Thymus (tissue), 11 donors: ENCODE results near the gene ECHDC3. TPM values are rescaled to one million over a fixed set of nuclear protein-coding genes. Genes with fewer than 3 reads are reported as not detected.

Source experiments
- DNase-seq, 9 donors: peaks; one replicate each; pipeline ENCODE4 v3.0.0-alpha.2; 2013; ENCODE audit warnings: low spot score in 9 of 9, low read depth in 6 of 9, missing footprints in 1 of 9
- H3K27ac ChIP-seq, 2 donors: one replicate each; pipeline ENCODE4 v1.5.1; 2013; ENCODE audit warnings: control low read depth in 1 of 2, low read depth in 1 of 2, low read length in 1 of 2, mild to moderate bottlenecking in 1 of 2, moderate library complexity in 1 of 2
- H3K27me3 ChIP-seq, 2 donors: one replicate each; pipeline ENCODE4 v1.5.1; 2013; ENCODE audit warnings: low read length in 1 of 2; ENCODE audit not compliant: control insufficient read depth in 2 of 2, insufficient read depth in 1 of 2
- H3K36me3 ChIP-seq, 2 donors: one replicate each; pipeline ENCODE4 v1.5.1; 2013; ENCODE audit warnings: low read length in 1 of 2, mild to moderate bottlenecking in 1 of 2, moderate library complexity in 1 of 2; ENCODE audit not compliant: control insufficient read depth in 2 of 2, insufficient read depth in 2 of 2
- H3K4me1 ChIP-seq, 2 donors: one replicate each; pipeline ENCODE4 v1.5.1; 2013; ENCODE audit warnings: low read length in 2 of 2; ENCODE audit not compliant: control insufficient read depth in 2 of 2, insufficient read depth in 2 of 2
- H3K4me3 ChIP-seq, 2 donors: one replicate each; pipeline ENCODE4 v1.5.1; 2013; ENCODE audit warnings: low read length in 2 of 2, control low read depth in 1 of 2, mild to moderate bottlenecking in 1 of 2
- H3K9me3 ChIP-seq, 2 donors: one replicate each; pipeline ENCODE4 v1.5.1; 2013; ENCODE audit warnings: low read length in 1 of 2, mild to moderate bottlenecking in 1 of 2; ENCODE audit not compliant: control insufficient read depth in 2 of 2, insufficient read depth in 1 of 2
- WGBS: extraction: QIAGEN DNeasy Blood & Tissue Kit; methylation state at CpG from one replicate; pipeline ENCODE4 v1.1.7; 2013; 5-methylcytosine and 5-hydroxymethylcytosine counted together
- polyA plus RNA-seq: library from polyadenylated mRNA; stranded (reverse); fragments of 200-250 nt; gene quantifications from one replicate; pipeline ENCODE4 v1.2.3, GENCODE V29; 2013
- total RNA-seq: library from RNA; stranded (reverse); fragments of 120-200 nt; gene quantifications from one replicate; pipeline ENCODE4 v1.2.4, GENCODE V29; 2013
- donor health status: healthy.

ECHDC3 gene
- total and polyA plus RNA-seq, 2 donors, result 3.0 to 13.2 TPM

- Histone ChIP-seq H3K27me3 (no peaks in the 10 kb centered on the region), H3K9me3 (no peaks in the 10 kb centered on the region), H3K4me1 (no peaks in the 10 kb centered on the region), H3K36me3 (no peaks in the 10 kb centered on the region), H3K27ac (no peak overlapping the region), H3K4me3 (no peak overlapping the region)
- peak; percentile 21 to 79 (median 50) for DNase-seq
- WGBS, result 78% methylated on average over 18 of the region's 18 CpGs
These were observed 40.8 kb downstream of the ECHDC3 start for GRCh38 chr10:11782793-11783557.

GRCh38 chr10:11783558-11783865 lies 41.3 kb downstream of the ECHDC3 start:
- 93% methylated on average over 7 of the region's 7 CpGs for WGBS
- no peaks in the 10 kb centered on the region for H3K36me3 ChIP-seq
- no peaks in the 10 kb centered on the region for H3K4me1 ChIP-seq
- H3K27ac ChIP-seq, result no peak overlapping the region
- no peak for DNase-seq
- no peaks in the 10 kb centered on the region for H3K27me3 ChIP-seq
- H3K9me3 ChIP-seq, result no peaks in the 10 kb centered on the region
- H3K4me3 ChIP-seq, result no peak overlapping the region

GRCh38 chr10:11787374-11787773 lies 45.2 kb downstream of the ECHDC3 start:
- H3K27me3 ChIP-seq, result no peaks in the 10 kb centered on the region
- H3K27ac ChIP-seq, result no peak overlapping the region
- H3K4me3 ChIP-seq, result no peak overlapping the region
- no peaks in the 10 kb centered on the region for H3K9me3 ChIP-seq
- no peak for DNase-seq
- H3K4me1 ChIP-seq, result no peaks in the 10 kb centered on the region
- 92% methylated on average over 9 of the region's 9 CpGs for WGBS
- H3K36me3 ChIP-seq, result no peaks in the 10 kb centered on the region

- H3K27me3 ChIP-seq, result no peaks in the 10 kb centered on the region
- no peak overlapping the region for H3K27ac ChIP-seq
- H3K4me1 ChIP-seq, result no peaks in the 10 kb centered on the region
- DNase-seq, result no peak
- H3K4me3 ChIP-seq, result no peak overlapping the region
- H3K36me3 ChIP-seq, result no peaks in the 10 kb centered on the region
- no peaks in the 10 kb centered on the region for H3K9me3 ChIP-seq
- WGBS, result 97% methylated on average over 10 of the region's 10 CpGs
These were observed 45.7 kb downstream of the ECHDC3 start for GRCh38 chr10:11787846-11788245.

GRCh38 chr10:11789306-11789705 lies 47.1 kb downstream of the ECHDC3 start:
- H3K4me1 ChIP-seq, result no peaks in the 10 kb centered on the region
- no peak overlapping the region for H3K4me3 ChIP-seq
- H3K27ac ChIP-seq, result no peak overlapping the region
- no peak for DNase-seq
- no peaks in the 10 kb centered on the region for H3K27me3 ChIP-seq
- no peaks in the 10 kb centered on the region for H3K9me3 ChIP-seq
- H3K36me3 ChIP-seq, result no peaks in the 10 kb centered on the region
- WGBS, result 93% methylated on average over 2 of the region's 2 CpGs

GRCh38 chr10:11789956-11790355 lies 47.8 kb downstream of the ECHDC3 start:
- WGBS, result 95% methylated on average over 8 of the region's 8 CpGs
- no peak for DNase-seq

GRCh38 chr10:11793762-11794479 lies 51.7 kb downstream of the ECHDC3 start:
- Histone ChIP-seq H3K4me1 (peaks cover 0 to 3% of the 10 kb centered on the region in 2 donors), H3K36me3 (no peaks in the 10 kb centered on the region), H3K4me3 (no peak overlapping the region), H3K9me3 (no peaks in the 10 kb centered on the region), H3K27ac (no peak overlapping the region), H3K27me3 (no peaks in the 10 kb centered on the region)
- no peak for DNase-seq
- WGBS, result 96% methylated on average over 12 of the region's 12 CpGs

More at GRCh38 chr10:11789956-11790355, 47.8 kb downstream of the ECHDC3 start:
- Histone ChIP-seq H3K27ac (no peak overlapping the region), H3K27me3 (no peaks in the 10 kb centered on the region), H3K36me3 (no peaks in the 10 kb centered on the region), H3K4me1 (no peaks in the 10 kb centered on the region), H3K9me3 (no peaks in the 10 kb centered on the region), H3K4me3 (no peak overlapping the region)

- Histone ChIP-seq H3K4me1 (peaks cover 0 to 3% of the 10 kb centered on the region in 2 donors), H3K4me3 (no peak overlapping the region), H3K27me3 (no peaks in the 10 kb centered on the region), H3K36me3 (no peaks in the 10 kb centered on the region), H3K9me3 (no peaks in the 10 kb centered on the region), H3K27ac (no peak overlapping the region)
- DNase-seq, result no peak
- WGBS, result 96% methylated on average over 5 of the region's 5 CpGs
These were observed 52.4 kb downstream of the ECHDC3 start for GRCh38 chr10:11794566-11794965.

GRCh38 chr10:11795101-11795920 lies 53.1 kb downstream of the ECHDC3 start:
- 95% methylated on average over 25 of the region's 25 CpGs for WGBS
- Histone ChIP-seq H3K4me1 (peaks cover 0 to 3% of the 10 kb centered on the region in 2 donors), H3K4me3 (no peak overlapping the region), H3K27me3 (no peaks in the 10 kb centered on the region), H3K9me3 (no peaks in the 10 kb centered on the region), H3K27ac (no peak overlapping the region), H3K36me3 (no peaks in the 10 kb centered on the region)
- DNase-seq, result no peak
